ENCODE data around the gene CHRNB1. TPM values are rescaled to one million over a fixed set of nuclear protein-coding genes. Genes with fewer than 3 reads are reported as not detected.
"Not testable (repeated sequence)": the region's sequence is repeated elsewhere in the genome, so short reads cannot be mapped to it uniquely, and the experiment has no call there.

CHRNB1 gene
- total RNA-seq, 1 donor from 2014 or later: 11.7 TPM

DNA sequence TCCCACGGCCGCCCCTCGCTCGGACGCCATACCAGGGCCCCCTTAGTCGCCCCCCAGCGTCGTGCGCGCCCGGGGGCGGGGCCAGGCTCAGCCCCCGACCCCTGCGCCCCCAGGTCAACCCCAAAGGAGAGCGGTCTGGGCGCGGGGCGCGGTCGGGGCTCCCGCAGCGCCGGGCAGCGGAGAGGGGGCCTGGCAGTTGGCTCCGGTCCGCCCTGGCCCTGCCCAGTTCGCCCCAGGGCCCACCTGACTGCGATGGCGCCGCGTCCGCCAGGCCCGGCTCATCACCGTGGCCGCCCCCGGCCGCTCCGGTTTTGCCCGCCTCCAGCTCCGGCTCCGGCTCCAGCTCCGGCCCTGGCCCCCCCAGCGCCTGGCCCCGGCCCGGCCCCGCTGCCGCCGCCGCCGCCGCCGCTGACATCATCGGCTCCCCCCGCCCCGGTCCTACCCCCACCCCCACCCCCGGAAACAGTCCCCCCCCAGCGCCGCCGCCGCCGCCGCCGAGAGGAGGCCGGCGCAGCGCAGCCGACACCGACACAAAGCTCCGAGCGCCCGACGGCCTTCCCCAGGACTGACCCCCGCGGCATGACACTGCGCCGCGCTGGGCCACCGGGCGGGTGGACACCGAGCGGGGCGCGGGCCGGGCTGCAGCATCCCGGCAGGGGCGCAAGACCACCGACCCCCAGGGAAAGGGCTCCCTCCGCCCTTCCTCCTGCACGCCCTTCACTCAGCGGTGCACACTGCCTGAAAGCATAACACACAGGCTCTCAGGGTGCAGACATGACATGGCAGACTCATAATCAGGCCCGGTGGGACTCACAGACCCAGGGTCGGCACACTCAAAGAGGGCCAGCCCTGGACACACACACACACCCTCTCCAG, 34.6 kb downstream of the CHRNB1 start, which contains the start of gene ZBTB4:
Gene ZBTB4, minus strand, starts transcription at position 419 of the 876 bp plus-strand sequence. CDS start 12,830 bp downstream, outside the sequence.
- peak within 1 kb of the TSS; percentile 97 for H3K4me3 Mint-ChIP-seq (ENCODE audit: unreplicated experiment)
- H3K27me3 Mint-ChIP-seq (ENCODE audit: low read depth, unreplicated experiment): no peaks in the 10 kb centered on the region
- Histone ChIP-seq H3K9me3 (ENCODE audit: insufficient read depth, low read depth, low read length) (no peaks in the 10 kb centered on the region), H3K4me3 (ENCODE audit: insufficient read depth, low read depth, low read length) (peak within 1 kb of the TSS; percentile 69), H3K27ac (ENCODE audit: low read depth, low read length) (peak within 1 kb of the TSS; percentile 78), H3K27me3 (ENCODE audit: insufficient read depth, low read length) (no peaks in the 10 kb centered on the region), H3K9ac (ENCODE audit: low read length) (peak within 1 kb of the TSS; percentile 93), H3K36me3 (ENCODE audit: insufficient read depth, low read length) (no peaks in the 10 kb centered on the region), H3K4me1 (ENCODE audit: insufficient read depth, low read length) (peaks cover 44% of the 10 kb centered on the region), H3K4me2 (ENCODE audit: low read length) (peak within 1 kb of the TSS; percentile 96), H4K20me1 (ENCODE audit: insufficient read depth, low read length) (peaks cover 43% of the 10 kb centered on the region), H3K79me2 (ENCODE audit: insufficient read depth, low read length) (peaks cover 56% of the 10 kb centered on the region), H2AFZ (ENCODE audit: low read depth, low read length) (peak within 1 kb of the TSS; percentile 93)
- H3K9me3 Mint-ChIP-seq (ENCODE audit: unreplicated experiment): no peaks in the 10 kb centered on the region
- DNase-seq (ENCODE audit: low read depth) (peak; percentile 44), FAIRE-seq (no peak)
- peaks cover 41% of the 10 kb centered on the region for H3K4me1 Mint-ChIP-seq (ENCODE audit: low read depth, unreplicated experiment)
- H3K36me3 Mint-ChIP-seq (ENCODE audit: low read depth, unreplicated experiment): peaks cover 3% of the 10 kb centered on the region
- H3K27ac Mint-ChIP-seq (ENCODE audit: unreplicated experiment): peak within 1 kb of the TSS; percentile 93
- TF ChIP-seq EZH2 (IDR thresholded peaks at IDR 0.05; ENCODE audit: insufficient read depth, low read length): no peak
- TF ChIP-seq, protein P1, sequence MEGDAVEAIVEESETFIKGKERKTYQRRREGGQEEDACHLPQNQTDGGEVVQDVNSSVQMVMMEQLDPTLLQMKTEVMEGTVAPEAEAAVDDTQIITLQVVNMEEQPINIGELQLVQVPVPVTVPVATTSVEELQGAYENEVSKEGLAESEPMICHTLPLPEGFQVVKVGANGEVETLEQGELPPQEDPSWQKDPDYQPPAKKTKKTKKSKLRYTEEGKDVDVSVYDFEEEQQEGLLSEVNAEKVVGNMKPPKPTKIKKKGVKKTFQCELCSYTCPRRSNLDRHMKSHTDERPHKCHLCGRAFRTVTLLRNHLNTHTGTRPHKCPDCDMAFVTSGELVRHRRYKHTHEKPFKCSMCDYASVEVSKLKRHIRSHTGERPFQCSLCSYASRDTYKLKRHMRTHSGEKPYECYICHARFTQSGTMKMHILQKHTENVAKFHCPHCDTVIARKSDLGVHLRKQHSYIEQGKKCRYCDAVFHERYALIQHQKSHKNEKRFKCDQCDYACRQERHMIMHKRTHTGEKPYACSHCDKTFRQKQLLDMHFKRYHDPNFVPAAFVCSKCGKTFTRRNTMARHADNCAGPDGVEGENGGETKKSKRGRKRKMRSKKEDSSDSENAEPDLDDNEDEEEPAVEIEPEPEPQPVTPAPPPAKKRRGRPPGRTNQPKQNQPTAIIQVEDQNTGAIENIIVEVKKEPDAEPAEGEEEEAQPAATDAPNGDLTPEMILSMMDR (IDR thresholded peaks at IDR 0.05; ENCODE audit: insufficient read depth, low read depth, low read length): no peak

DNA sequence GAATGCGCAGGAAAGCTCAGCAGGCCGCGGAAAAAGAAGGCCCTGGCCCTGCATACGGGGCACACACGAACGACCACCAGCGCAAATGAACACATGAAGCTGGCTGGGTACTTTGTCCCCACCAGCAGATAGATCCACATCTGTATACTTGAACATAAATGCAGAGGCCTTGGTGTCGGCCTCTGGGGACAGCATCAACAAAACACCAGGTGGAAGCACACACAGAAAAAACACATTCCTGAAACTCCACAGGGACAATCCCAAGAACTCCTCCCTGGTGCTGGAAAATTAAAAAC, 35.2 kb downstream of the CHRNB1 start:
- TF ChIP-seq, protein P1 (IDR thresholded peaks at IDR 0.05; ENCODE audit: insufficient read depth, low read depth, low read length): no peak
- TF ChIP-seq EZH2 (IDR thresholded peaks at IDR 0.05; ENCODE audit: insufficient read depth, low read length): no peak
- peak overlapping the region; percentile 86 for H3K9ac ChIP-seq (ENCODE audit: low read length)
- peaks cover 41% of the 10 kb centered on the region for H3K4me1 Mint-ChIP-seq (ENCODE audit: low read depth, unreplicated experiment)
- peak overlapping the region; percentile 93 for H3K27ac Mint-ChIP-seq (ENCODE audit: unreplicated experiment)
- no peaks in the 10 kb centered on the region for H3K27me3 Mint-ChIP-seq (ENCODE audit: low read depth, unreplicated experiment)
- H3K9me3 ChIP-seq (ENCODE audit: insufficient read depth, low read depth, low read length): no peaks in the 10 kb centered on the region
- H3K4me3 Mint-ChIP-seq (ENCODE audit: unreplicated experiment): peak overlapping the region; percentile 93
- no peaks in the 10 kb centered on the region for H3K27me3 ChIP-seq (ENCODE audit: insufficient read depth, low read length)
- DNase-seq (ENCODE audit: low read depth): no peak
- peaks cover 54% of the 10 kb centered on the region for H3K79me2 ChIP-seq (ENCODE audit: insufficient read depth, low read length)
- no peak for FAIRE-seq
- H3K4me2 ChIP-seq (ENCODE audit: low read length): peak overlapping the region; percentile 96
- peak overlapping the region; percentile 93 for H2AFZ ChIP-seq (ENCODE audit: low read depth, low read length)
- H4K20me1 ChIP-seq (ENCODE audit: insufficient read depth, low read length): peaks cover 40% of the 10 kb centered on the region
- H3K4me3 ChIP-seq (ENCODE audit: insufficient read depth, low read depth, low read length): peak overlapping the region; percentile 62
- H3K27ac ChIP-seq (ENCODE audit: low read depth, low read length): peak overlapping the region; percentile 78
- no peaks in the 10 kb centered on the region for H3K9me3 Mint-ChIP-seq (ENCODE audit: unreplicated experiment)
- H3K4me1 ChIP-seq (ENCODE audit: insufficient read depth, low read length): peaks cover 44% of the 10 kb centered on the region
- peaks cover 3% of the 10 kb centered on the region for H3K36me3 Mint-ChIP-seq (ENCODE audit: low read depth, unreplicated experiment)
- no peaks in the 10 kb centered on the region for H3K36me3 ChIP-seq (ENCODE audit: insufficient read depth, low read length)

GRCh38 chr17:7481275-7481674, 36.4 kb downstream of the CHRNB1 start, which contains the start of gene SLC35G6:
TSS of gene SLC35G6 (plus strand) at chr17:7481446. CDS start at chr17:7481517, 71 bp downstream.
- not testable (repeated sequence) for H2AFZ ChIP-seq (ENCODE audit: low read depth, low read length); H3K27me3 ChIP-seq (ENCODE audit: insufficient read depth, low read length); H3K36me3 Mint-ChIP-seq (ENCODE audit: low read depth, unreplicated experiment); H3K27ac ChIP-seq (ENCODE audit: low read depth, low read length); H3K27me3 Mint-ChIP-seq (ENCODE audit: low read depth, unreplicated experiment); FAIRE-seq; H3K4me3 ChIP-seq (ENCODE audit: insufficient read depth, low read depth, low read length); H3K9me3 Mint-ChIP-seq (ENCODE audit: unreplicated experiment); H3K9me3 ChIP-seq (ENCODE audit: insufficient read depth, low read depth, low read length); H3K36me3 ChIP-seq (ENCODE audit: insufficient read depth, low read length); DNase-seq (ENCODE audit: low read depth)
- Histone ChIP-seq H3K9ac (ENCODE audit: low read length) (peak within 1 kb of the TSS; percentile 86), H4K20me1 (ENCODE audit: insufficient read depth, low read length) (peaks cover 38% of the 10 kb centered on the region), H3K79me2 (ENCODE audit: insufficient read depth, low read length) (peaks cover 54% of the 10 kb centered on the region), H3K4me2 (ENCODE audit: low read length) (peak within 1 kb of the TSS; percentile 96), H3K4me1 (ENCODE audit: insufficient read depth, low read length) (peaks cover 44% of the 10 kb centered on the region)
- peak within 1 kb of the TSS; percentile 93 for H3K4me3 Mint-ChIP-seq (ENCODE audit: unreplicated experiment)
- peaks cover 43% of the 10 kb centered on the region for H3K4me1 Mint-ChIP-seq (ENCODE audit: low read depth, unreplicated experiment)
- H3K27ac Mint-ChIP-seq (ENCODE audit: unreplicated experiment): peak within 1 kb of the TSS; percentile 93

GRCh38 chr17:7481842-7482741, 37.2 kb downstream of the CHRNB1 start:
- H3K4me1 Mint-ChIP-seq (ENCODE audit: low read depth, unreplicated experiment): peaks cover 35% of the 10 kb centered on the region
- H3K27ac ChIP-seq (ENCODE audit: low read depth, low read length); H3K9me3 Mint-ChIP-seq (ENCODE audit: unreplicated experiment); FAIRE-seq; H2AFZ ChIP-seq (ENCODE audit: low read depth, low read length); H3K9me3 ChIP-seq (ENCODE audit: insufficient read depth, low read depth, low read length); H3K4me2 ChIP-seq (ENCODE audit: low read length); H3K27me3 Mint-ChIP-seq (ENCODE audit: low read depth, unreplicated experiment); H3K27me3 ChIP-seq (ENCODE audit: insufficient read depth, low read length); H3K36me3 ChIP-seq (ENCODE audit: insufficient read depth, low read length); H3K9ac ChIP-seq (ENCODE audit: low read length); H3K36me3 Mint-ChIP-seq (ENCODE audit: low read depth, unreplicated experiment); H3K4me3 ChIP-seq (ENCODE audit: insufficient read depth, low read depth, low read length); DNase-seq (ENCODE audit: low read depth): not testable (repeated sequence)
- H3K4me3 Mint-ChIP-seq (ENCODE audit: unreplicated experiment): peak overlapping the region; percentile 99
- H3K4me1 ChIP-seq (ENCODE audit: insufficient read depth, low read length): peaks cover 40% of the 10 kb centered on the region
- peaks cover 38% of the 10 kb centered on the region for H4K20me1 ChIP-seq (ENCODE audit: insufficient read depth, low read length)
- H3K79me2 ChIP-seq (ENCODE audit: insufficient read depth, low read length): peaks cover 54% of the 10 kb centered on the region
- H3K27ac Mint-ChIP-seq (ENCODE audit: unreplicated experiment): peak overlapping the region; percentile 100
